Naive thymus-derived CD4-positive, alpha-beta T cell (primary cell): ENCODE measurements around the gene PROP1. TPM values are rescaled to one million over a fixed set of nuclear protein-coding genes. Genes with fewer than 3 reads are reported as not detected.
"Not testable (repeated sequence)": the region's sequence is repeated elsewhere in the genome, so short reads cannot be mapped to it uniquely, and the experiment has no call there.

Experiments
- ATAC-seq: fragments of 150-1000 bp; cut with Tn5 transposase; 2 replicates; pipeline ENCODE4 v1.10.0; 2021; ENCODE audit warnings: mild to moderate bottlenecking, moderate library complexity
- CTCF ChIA-PET: fragments of 350-600 bp; sonication (Branson Sonifier 250); formaldehyde crosslinking; loops from one replicate; lab custom pipeline; 2021; ENCODE audit warnings: antibody characterized with exemption; lab: Charles Lee
- POLR2A ChIA-PET: fragments of 350-600 bp; sonication (Branson Sonifier 250); formaldehyde crosslinking; loops from one replicate; lab custom pipeline; 2021; ENCODE audit warnings: antibody characterized with exemption, inconsistent platforms; lab: Charles Lee
- DNase-seq, 9 donors: peaks; one replicate each; pipeline versions ENCODE4 v3.0.0 to v3.0.0-alpha.2; 2020 to 2022; ENCODE audit warnings: mixed read lengths in 1 of 9
- H3K27ac ChIP-seq: one replicate; pipeline ENCODE4 v1.7.0; 2013; ENCODE audit warnings: mild to moderate bottlenecking, low read depth, low read length, moderate library complexity
- H3K27me3 ChIP-seq, 2 donors: one replicate each; pipeline ENCODE4 v1.7.0; 2013; ENCODE audit warnings: low read length in 2 of 2, mild to moderate bottlenecking in 2 of 2, moderate library complexity in 2 of 2; ENCODE audit not compliant: control insufficient read depth in 2 of 2, insufficient read depth in 2 of 2
- H3K36me3 ChIP-seq, 3 experiments: 1 replicate in 2 of 3; 2 replicates in 1 of 3; pipeline ENCODE4 v1.7.0; 2013; ENCODE audit warnings: low read length in 3 of 3, mild to moderate bottlenecking in 3 of 3, moderate library complexity in 1 of 3; ENCODE audit not compliant: insufficient read depth in 3 of 3, control insufficient read depth in 2 of 3
- H3K4me1 ChIP-seq, 2 donors: one replicate each; pipeline ENCODE4 v1.7.0; 2013; ENCODE audit warnings: low read length in 2 of 2, mild to moderate bottlenecking in 2 of 2, moderate library complexity in 1 of 2; ENCODE audit not compliant: control insufficient read depth in 2 of 2, insufficient read depth in 2 of 2
- H3K4me3 ChIP-seq: 2 replicates; pipeline ENCODE4 v1.7.0; 2013; ENCODE audit warnings: mild to moderate bottlenecking, low read length
- H3K9me3 ChIP-seq, 3 experiments: 1 replicate in 2 of 3; 2 replicates in 1 of 3; pipeline ENCODE4 v1.7.0; 2013; ENCODE audit warnings: low read length in 3 of 3; ENCODE audit not compliant: control insufficient read depth in 2 of 3
- H3K27ac Mint-ChIP-seq, 9 donors: one replicate each; pipeline ENCODE4 v1.8.0; 2020 to 2022; ENCODE audit warnings: mixed read lengths in 9 of 9, mild to moderate bottlenecking in 8 of 9, moderate library complexity in 5 of 9, inconsistent platforms in 2 of 9
- H3K27me3 Mint-ChIP-seq, 5 donors: one replicate each; pipeline ENCODE4 v1.8.0; 2021 to 2022; ENCODE audit warnings: mixed read lengths in 5 of 5, mild to moderate bottlenecking in 1 of 5
- H3K36me3 Mint-ChIP-seq, 5 donors: one replicate each; pipeline ENCODE4 v1.8.0; 2020 to 2022; ENCODE audit warnings: mixed read lengths in 5 of 5, mild to moderate bottlenecking in 3 of 5, inconsistent platforms in 1 of 5
- H3K4me1 Mint-ChIP-seq, 7 donors: one replicate each; pipeline ENCODE4 v1.8.0; 2020 to 2022; ENCODE audit warnings: mixed read lengths in 7 of 7, mild to moderate bottlenecking in 3 of 7, inconsistent platforms in 1 of 7
- H3K4me3 Mint-ChIP-seq, 10 donors: one replicate each; pipeline ENCODE4 v1.8.0; 2020 to 2022; ENCODE audit warnings: mild to moderate bottlenecking in 10 of 10, mixed read lengths in 10 of 10, moderate library complexity in 6 of 10, inconsistent platforms in 2 of 10
- H3K9me3 Mint-ChIP-seq, 11 donors: one replicate each; pipeline ENCODE4 v1.8.0; 2020 to 2022; ENCODE audit warnings: mixed read lengths in 11 of 11, mild to moderate bottlenecking in 4 of 11, inconsistent platforms in 1 of 11, moderate library complexity in 1 of 11
- intact Hi-C, 2 donors: fragments of 100-400 bp; cut with micrococcal nuclease; formaldehyde crosslinking; loops; one replicate each; pipeline ENCODE4 v1.15.1; 2023
- polyA plus RNA-seq, 2 donors: library from polyadenylated mRNA; unstranded; fragments of 300-500 nt; fragmentation: Illumina TruSeq; gene quantifications; one replicate each; pipeline ENCODE4 v1.2.3, GENCODE V29; 2021
- total RNA-seq, 6 experiments: library from RNA in 5 of 6; stranded (reverse) in 5 of 6; gene quantifications; 1 replicate in 5 of 6; 2 replicates in 1 of 6; pipeline ENCODE4 v1.2.3 and lab custom pipeline; 2021 to 2026

PROP1 gene
- total RNA-seq (not detected), polyA plus RNA-seq (not detected), total RNA-seq (lab: John Stamatoyannopoulos, UW) (not detected)

DNA sequence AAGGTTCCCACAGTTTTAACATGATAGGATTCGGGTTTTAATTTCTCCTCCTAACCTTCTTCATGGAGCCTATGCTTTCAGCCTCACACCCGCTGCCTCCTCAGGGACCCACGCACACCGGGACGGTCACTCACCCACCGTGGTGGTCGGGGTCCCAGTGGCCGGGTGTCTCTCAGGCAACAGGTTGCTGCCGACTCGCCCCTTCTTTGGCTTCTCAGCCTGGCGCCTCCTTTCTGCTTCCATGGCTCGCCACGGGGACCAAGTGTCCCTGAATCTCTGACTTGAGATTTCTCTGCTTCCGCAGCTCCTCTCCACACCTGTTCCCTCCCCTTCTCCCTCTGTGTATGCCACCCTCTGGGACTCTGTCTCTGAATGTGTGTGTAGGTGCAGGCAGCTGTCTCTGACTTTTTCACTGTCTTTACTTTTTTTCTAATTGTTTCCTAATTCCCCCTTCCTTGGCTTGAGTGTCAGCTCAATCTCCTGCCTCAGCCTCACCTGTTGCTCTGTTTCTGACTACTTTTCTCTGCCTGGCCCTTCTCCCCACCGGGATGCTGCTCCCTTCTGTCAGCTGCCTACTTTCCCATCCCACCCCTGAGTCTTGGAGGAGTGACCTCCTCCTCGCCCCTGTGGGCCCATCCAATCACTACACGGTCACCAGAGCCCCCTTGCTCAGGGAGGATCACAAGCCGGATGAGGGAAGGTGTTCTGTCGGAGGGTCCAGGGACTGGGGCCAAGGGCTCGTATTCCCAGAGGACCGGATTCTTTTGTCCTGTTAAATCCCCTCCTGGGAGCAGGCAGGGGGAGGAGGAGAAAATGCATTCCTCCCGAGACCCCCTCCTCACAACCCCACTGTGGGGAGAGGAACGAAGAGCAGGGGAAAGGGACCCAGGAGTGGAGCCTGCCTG lies at the start of gene PROP1:
Gene PROP1 (minus strand): TSS at position 552 of the 905 bp plus-strand sequence. CDS start 309 bp downstream, at position 243.
- Histone ChIP-seq H3K4me1 (no peaks in the 10 kb centered on the region), H3K36me3 (no peaks in the 10 kb centered on the region), H3K9me3 (no peaks in the 10 kb centered on the region), H3K4me3 (no peak within 1 kb of the TSS), H3K27ac (no peak within 1 kb of the TSS), H3K27me3 (no peaks in the 10 kb centered on the region)
- Mint-ChIP-seq H3K9me3 (no peaks in the 10 kb centered on the region), H3K27ac (no peak within 1 kb of the TSS), H3K4me3 (no peak within 1 kb of the TSS), H3K36me3 (peaks cover 0 to 3% (median 0%) of the 10 kb centered on the region in 5 donors), H3K4me1 (no peaks in the 10 kb centered on the region), H3K27me3 (peaks cover 22 to 28% (median 24%) of the 10 kb centered on the region in 5 donors)
- intact Hi-C loops, result no loop called here
- ChIA-PET CTCF (no interaction called here), POLR2A (no interaction called here)
- DNase-seq (no peak), ATAC-seq (no peak)

DNA sequence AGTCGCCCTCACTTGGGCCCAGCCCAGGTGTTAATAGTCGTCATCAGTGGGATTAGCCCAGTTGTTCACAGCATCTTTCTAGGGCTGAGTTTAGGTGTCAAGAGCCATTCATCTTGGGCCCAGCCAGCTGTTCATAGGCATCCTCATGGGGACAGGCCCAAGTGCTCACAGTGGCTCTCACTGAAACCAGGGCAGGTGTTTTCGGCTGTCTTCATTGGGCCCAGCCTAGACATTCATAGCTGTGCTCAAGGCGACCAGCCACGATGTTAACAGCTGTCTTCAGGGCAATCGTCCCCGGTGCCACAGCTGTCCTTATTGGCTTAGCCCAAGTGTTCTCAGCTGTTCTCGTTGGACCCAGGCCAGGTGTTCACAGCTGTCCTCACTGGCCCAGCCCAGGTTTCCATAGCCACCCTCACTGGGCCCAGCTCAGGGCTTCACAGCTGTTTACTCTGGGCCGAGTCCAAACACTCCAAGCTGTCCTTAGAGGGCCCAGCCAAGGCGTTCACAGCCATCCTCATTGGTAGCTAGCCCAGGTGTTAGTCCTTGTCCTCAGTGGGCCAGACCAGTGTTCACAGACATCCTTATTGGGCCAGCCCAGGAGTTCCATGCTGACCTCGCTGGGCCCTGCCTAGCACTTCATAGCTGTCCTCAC lies 23.5 kb upstream of the PROP1 start:
- H3K27ac Mint-ChIP-seq, H3K4me3 ChIP-seq, H3K4me1 ChIP-seq, H3K36me3 Mint-ChIP-seq, H3K36me3 ChIP-seq, H3K9me3 Mint-ChIP-seq, H3K27me3 ChIP-seq, H3K9me3 ChIP-seq, H3K4me1 Mint-ChIP-seq, POLR2A ChIA-PET, H3K27me3 Mint-ChIP-seq, H3K4me3 Mint-ChIP-seq, CTCF ChIA-PET, intact Hi-C loops, H3K27ac ChIP-seq, DNase-seq, ATAC-seq: not testable (repeated sequence)

DNA sequence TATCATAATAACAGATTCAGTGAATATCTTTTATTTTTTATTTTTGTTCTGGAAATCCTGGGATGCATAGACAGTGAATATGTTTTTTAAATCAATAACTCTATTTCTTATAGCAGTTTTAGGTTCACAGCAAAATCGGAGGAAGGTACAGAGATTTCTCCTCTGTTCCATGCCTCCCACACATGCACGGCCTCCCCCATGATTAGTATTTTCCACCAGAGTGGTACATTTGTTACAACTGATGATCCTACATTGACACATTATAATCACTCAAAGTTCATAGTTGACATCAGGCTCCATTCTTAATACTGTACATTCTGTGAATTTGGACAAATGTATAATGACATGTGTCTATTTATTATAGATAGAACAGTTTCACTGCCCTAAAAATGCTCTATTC lies 16.7 kb upstream of the PROP1 start:
- H3K27ac Mint-ChIP-seq, POLR2A ChIA-PET, H3K27me3 Mint-ChIP-seq: not testable (repeated sequence)

DNA sequence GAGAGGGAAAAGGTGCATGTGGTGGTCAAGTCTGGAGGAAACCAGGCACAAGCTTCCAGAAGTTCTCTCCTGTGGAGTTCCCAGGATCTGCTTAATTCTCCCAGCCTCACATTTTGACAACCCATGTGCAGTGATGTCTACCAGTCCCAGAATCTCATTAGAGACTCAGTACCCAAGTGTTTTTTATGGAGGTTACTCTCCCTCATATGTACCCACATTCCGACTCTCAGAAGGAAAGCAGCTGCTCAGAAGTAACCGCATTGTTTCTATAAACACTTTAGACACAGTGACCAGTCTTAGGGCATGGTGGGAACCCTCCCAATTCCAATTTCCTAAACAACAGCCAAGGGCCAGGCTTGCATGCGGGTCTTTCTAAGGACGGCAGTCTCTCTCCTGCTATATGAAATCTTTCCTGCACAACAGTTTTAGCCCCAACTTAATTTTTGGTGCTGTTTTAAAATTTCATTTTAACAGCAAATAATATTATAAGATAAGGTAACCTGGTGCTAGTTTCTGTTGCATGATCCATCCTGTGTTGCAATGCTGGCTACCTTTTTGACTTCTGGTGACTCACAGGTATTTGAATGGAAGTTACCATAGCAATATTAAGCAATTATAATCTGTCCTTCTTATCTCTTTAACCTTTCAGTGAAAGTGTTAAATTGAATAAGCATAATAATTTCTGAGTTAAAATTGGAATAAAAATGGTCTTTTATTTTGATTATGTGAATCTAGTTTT lies 15.9 kb upstream of the PROP1 start:
- H3K27ac Mint-ChIP-seq, H3K36me3 ChIP-seq, H3K4me3 Mint-ChIP-seq, H3K4me1 ChIP-seq, H3K27me3 ChIP-seq, CTCF ChIA-PET, H3K9me3 ChIP-seq, ATAC-seq, H3K27ac ChIP-seq, DNase-seq, H3K9me3 Mint-ChIP-seq, H3K4me1 Mint-ChIP-seq, H3K36me3 Mint-ChIP-seq, H3K27me3 Mint-ChIP-seq, POLR2A ChIA-PET, H3K4me3 ChIP-seq, intact Hi-C loops: not testable (repeated sequence)

More for the DNA sequence above, 16.7 kb upstream of the PROP1 start:
- intact Hi-C loops, H3K27me3 ChIP-seq, H3K27ac ChIP-seq, DNase-seq, H3K36me3 Mint-ChIP-seq, H3K4me1 Mint-ChIP-seq, H3K9me3 ChIP-seq, H3K4me3 Mint-ChIP-seq, H3K4me1 ChIP-seq, H3K36me3 ChIP-seq, H3K4me3 ChIP-seq, H3K9me3 Mint-ChIP-seq, CTCF ChIA-PET, ATAC-seq: not testable (repeated sequence)

DNA sequence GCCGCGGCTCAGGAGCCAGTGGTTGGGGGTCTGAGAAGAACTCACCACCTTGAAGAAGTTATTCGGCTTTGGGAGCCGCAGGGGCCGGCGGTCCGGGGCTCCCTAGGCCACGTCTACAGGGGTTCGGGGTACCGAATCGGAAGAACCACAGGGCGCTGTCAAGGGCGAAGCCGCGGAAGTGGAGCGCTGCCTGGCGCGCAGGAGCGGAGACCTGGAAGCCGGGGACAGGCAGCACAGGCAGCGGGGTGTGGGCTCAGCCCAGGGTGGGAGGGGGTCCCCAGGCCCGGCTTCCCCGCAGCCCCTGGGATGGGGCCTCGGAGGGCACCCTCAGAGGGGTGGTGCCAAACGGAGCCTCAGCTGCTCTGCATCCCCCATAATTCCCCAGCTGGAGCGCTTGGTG lies 11.2 kb upstream of the PROP1 start:
- H3K4me3 Mint-ChIP-seq, result peak overlapping the region in 9 of 10 donors; percentile 67 to 92 (median 80)
- H3K9me3 ChIP-seq, ATAC-seq, H3K4me1 Mint-ChIP-seq, intact Hi-C loops, H3K9me3 Mint-ChIP-seq, H3K36me3 ChIP-seq, H3K27me3 ChIP-seq, H3K36me3 Mint-ChIP-seq, POLR2A ChIA-PET, H3K4me1 ChIP-seq, H3K4me3 ChIP-seq, CTCF ChIA-PET: not testable (repeated sequence)
- peaks cover 0 to 26% (median 16%) of the 10 kb centered on the region in 5 donors for H3K27me3 Mint-ChIP-seq
- H3K27ac Mint-ChIP-seq, result peak overlapping the region in 5 of 9 donors; percentile 64 to 92 (median 85)
- peak overlapping the region; percentile 64 for H3K27ac ChIP-seq
- DNase-seq, result peak in 1 of 9 donors; percentile 10

DNA sequence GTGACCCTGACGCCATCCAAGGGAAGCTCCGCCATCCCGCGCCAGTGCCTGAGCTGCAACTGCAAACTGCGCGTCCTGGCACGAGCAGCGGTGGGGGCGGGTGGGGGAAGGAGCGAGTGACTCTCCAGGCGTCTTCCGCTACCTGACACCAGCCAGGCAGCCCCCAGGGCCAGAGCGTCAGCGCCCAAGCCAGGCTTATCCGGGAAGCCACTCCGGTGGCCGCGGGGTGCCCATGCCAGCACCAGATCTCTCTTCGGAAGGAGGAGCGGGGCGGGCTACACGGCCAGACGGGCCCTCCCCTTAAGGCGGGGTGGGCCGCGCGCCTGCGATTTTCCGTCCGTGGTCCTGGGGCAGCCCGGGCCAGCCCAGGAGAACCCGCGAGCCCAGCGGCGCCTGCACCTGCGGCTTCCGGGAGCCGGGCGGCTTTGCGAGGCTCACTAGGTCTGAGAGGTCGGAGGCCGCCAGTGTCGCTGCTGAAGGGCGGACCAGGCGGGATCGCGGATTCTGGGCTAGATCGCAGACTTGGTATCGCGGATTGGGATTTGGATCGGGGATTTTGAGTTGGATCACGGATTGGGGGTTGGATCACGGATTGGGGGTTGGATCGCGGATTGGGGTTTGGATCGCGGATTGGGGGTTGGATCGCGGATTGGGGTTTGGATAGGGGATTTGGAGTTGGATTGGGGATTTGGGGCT lies 10.6 kb upstream of the PROP1 start:
- H3K4me3 ChIP-seq, result peak overlapping the region; percentile 33
- DNase-seq (peak in 7 of 9 donors; percentile 56 to 72 (median 62)), ATAC-seq (peak; percentile 84)
- H3K4me1 Mint-ChIP-seq, H3K4me1 ChIP-seq, H3K27me3 ChIP-seq, POLR2A ChIA-PET, intact Hi-C loops, H3K36me3 ChIP-seq, H3K36me3 Mint-ChIP-seq, H3K9me3 Mint-ChIP-seq, CTCF ChIA-PET, H3K9me3 ChIP-seq: not testable (repeated sequence)
- H3K27ac ChIP-seq, result peak overlapping the region; percentile 64
- Mint-ChIP-seq H3K4me3 (peak overlapping the region in 9 of 10 donors; percentile 67 to 92 (median 80)), H3K27me3 (peaks cover 0 to 29% (median 17%) of the 10 kb centered on the region in 5 donors), H3K27ac (peak overlapping the region in 8 of 9 donors; percentile 64 to 93 (median 86))
